WTC11 (cell line): Measurements from ENCODE around the gene NMRAL1.
A peak's percentile ranks its signal among the peaks of the same experiment; 100 is the strongest.

Experiments used
- CTCF ChIP-seq: fragments of 200-600 bp; IDR thresholded peaks from 2 replicates; pipeline ENCODE4 v1.8.0; 2022; ENCODE audit warnings: antibody characterized with exemption
- IRF2 ChIP-seq: sonication (generic); formaldehyde crosslinking; IDR thresholded peaks from 2 replicates; pipeline ENCODE4 v1.8.0; 2022; ENCODE audit warnings: low read depth, missing genetic modification reagents, borderline replicate concordance
- NR2C2 ChIP-seq: sonication (generic); formaldehyde crosslinking; IDR thresholded peaks from 2 replicates; pipeline ENCODE4 v1.8.0; 2022; ENCODE audit warnings: mild to moderate bottlenecking, missing genetic modification reagents
- RELA ChIP-seq: sonication (generic); formaldehyde crosslinking; IDR thresholded peaks from 2 replicates; pipeline ENCODE4 v1.8.1; 2022; ENCODE audit warnings: missing genetic modification reagents, mild to moderate bottlenecking, borderline replicate concordance
- SP1 ChIP-seq: sonication (generic); formaldehyde crosslinking; conservative IDR thresholded peaks from 2 replicates; pipeline ENCODE4 v1.8.1; 2022; ENCODE audit warnings: missing genetic modification reagents
- TEAD1 ChIP-seq: sonication (generic); formaldehyde crosslinking; IDR thresholded peaks from 2 replicates; pipeline ENCODE4 v1.8.0; 2022; ENCODE audit warnings: mild to moderate bottlenecking, missing genetic modification reagents
- USF2 ChIP-seq: sonication (generic); formaldehyde crosslinking; IDR thresholded peaks from 2 replicates; pipeline ENCODE4 v1.8.1; 2023; ENCODE audit warnings: mild to moderate bottlenecking, missing genetic modification reagents, moderate library complexity
- TF ChIP-seq, protein P1 (sequence below): sonication (generic); formaldehyde crosslinking; IDR thresholded peaks from 2 replicates; pipeline ENCODE4 v1.8.1; 2023; ENCODE audit warnings: mild to moderate bottlenecking, missing genetic modification reagents, moderate library complexity
- TF ChIP-seq, protein P2 (sequence below): sonication (generic); formaldehyde crosslinking; IDR thresholded peaks from 2 replicates; pipeline ENCODE4 v1.8.0; 2022; ENCODE audit warnings: mild to moderate bottlenecking, missing genetic modification reagents
- TF ChIP-seq, protein P3 (sequence below): sonication (generic); formaldehyde crosslinking; IDR thresholded peaks from 2 replicates; pipeline ENCODE4 v1.8.0; 2023; ENCODE audit warnings: mild to moderate bottlenecking, missing genetic modification reagents

- TF ChIP-seq CTCF (peak; percentile 88), NR2C2 (CRISPR knock-in tag) (no peak), IRF2 (CRISPR knock-in tag) (no peak), RELA (no peak), SP1 (CRISPR knock-in tag) (no peak), USF2 (CRISPR knock-in tag) (no peak), TEAD1 (CRISPR knock-in tag) (no peak)
- TF ChIP-seq, protein P1, sequence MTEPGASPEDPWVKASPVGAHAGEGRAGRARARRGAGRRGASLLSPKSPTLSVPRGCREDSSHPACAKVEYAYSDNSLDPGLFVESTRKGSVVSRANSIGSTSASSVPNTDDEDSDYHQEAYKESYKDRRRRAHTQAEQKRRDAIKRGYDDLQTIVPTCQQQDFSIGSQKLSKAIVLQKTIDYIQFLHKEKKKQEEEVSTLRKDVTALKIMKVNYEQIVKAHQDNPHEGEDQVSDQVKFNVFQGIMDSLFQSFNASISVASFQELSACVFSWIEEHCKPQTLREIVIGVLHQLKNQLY (CRISPR knock-in tag) = no peak
- TF ChIP-seq, protein P2, sequence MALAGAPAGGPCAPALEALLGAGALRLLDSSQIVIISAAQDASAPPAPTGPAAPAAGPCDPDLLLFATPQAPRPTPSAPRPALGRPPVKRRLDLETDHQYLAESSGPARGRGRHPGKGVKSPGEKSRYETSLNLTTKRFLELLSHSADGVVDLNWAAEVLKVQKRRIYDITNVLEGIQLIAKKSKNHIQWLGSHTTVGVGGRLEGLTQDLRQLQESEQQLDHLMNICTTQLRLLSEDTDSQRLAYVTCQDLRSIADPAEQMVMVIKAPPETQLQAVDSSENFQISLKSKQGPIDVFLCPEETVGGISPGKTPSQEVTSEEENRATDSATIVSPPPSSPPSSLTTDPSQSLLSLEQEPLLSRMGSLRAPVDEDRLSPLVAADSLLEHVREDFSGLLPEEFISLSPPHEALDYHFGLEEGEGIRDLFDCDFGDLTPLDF (CRISPR knock-in tag) = no peak
- TF ChIP-seq, protein P3, sequence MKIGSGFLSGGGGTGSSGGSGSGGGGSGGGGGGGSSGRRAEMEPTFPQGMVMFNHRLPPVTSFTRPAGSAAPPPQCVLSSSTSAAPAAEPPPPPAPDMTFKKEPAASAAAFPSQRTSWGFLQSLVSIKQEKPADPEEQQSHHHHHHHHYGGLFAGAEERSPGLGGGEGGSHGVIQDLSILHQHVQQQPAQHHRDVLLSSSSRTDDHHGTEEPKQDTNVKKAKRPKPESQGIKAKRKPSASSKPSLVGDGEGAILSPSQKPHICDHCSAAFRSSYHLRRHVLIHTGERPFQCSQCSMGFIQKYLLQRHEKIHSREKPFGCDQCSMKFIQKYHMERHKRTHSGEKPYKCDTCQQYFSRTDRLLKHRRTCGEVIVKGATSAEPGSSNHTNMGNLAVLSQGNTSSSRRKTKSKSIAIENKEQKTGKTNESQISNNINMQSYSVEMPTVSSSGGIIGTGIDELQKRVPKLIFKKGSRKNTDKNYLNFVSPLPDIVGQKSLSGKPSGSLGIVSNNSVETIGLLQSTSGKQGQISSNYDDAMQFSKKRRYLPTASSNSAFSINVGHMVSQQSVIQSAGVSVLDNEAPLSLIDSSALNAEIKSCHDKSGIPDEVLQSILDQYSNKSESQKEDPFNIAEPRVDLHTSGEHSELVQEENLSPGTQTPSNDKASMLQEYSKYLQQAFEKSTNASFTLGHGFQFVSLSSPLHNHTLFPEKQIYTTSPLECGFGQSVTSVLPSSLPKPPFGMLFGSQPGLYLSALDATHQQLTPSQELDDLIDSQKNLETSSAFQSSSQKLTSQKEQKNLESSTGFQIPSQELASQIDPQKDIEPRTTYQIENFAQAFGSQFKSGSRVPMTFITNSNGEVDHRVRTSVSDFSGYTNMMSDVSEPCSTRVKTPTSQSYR = no peak
Measured at GRCh38 chr16:4506450-4506849, 32.0 kb upstream of the NMRAL1 start.
